HG02678 (cell line): Measurements from ENCODE around the gene P2RX3.
"Not testable (repeated sequence)": the region's sequence is repeated elsewhere in the genome, so short reads cannot be mapped to it uniquely, and the experiment has no call there.

Experiments
- ATAC-seq: cut with Tn5 transposase; IDR thresholded peaks from one replicate; pipeline ENCODE4 v1.9.1; 2021; ENCODE audit warnings: mild to moderate bottlenecking, moderate library complexity; ENCODE audit not compliant: unreplicated experiment

Gene P2RX3

DNA sequence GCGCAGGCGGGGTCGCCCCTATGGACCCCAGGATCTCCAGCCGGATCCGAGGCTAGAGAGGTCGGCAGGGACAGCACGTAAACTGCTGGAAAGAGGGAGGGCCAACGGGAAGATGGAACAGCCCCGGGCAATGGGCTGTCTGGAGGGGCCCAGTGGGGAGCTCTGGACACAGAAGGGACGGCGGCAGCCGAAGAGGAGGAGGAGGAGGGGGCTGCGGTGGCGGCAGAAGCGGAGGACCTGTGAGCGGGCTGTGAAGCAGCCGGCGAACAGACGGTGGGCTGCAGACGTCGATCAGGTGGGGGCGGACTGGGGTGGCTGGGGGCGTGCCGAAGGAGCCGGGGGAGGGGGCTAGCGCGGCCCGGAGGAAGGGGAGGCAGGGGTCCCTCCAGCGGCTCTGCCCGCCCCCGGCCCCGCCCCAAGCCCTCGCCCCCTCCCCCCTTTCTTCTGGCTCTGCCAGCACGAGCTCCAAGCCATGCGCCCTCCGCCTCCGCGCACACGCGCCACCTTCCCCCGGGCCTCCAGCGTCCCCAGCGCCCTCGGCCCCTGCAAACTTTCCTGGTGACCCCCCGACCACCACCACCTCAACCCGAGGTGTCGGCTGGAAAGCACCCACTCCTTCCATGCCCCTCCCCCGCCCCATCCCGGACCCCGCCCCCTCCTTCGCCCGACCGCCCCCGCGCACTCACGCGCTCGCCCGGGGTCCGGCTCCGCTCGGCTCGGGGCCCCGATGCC lies 13.8 kb upstream of the P2RX3 start:
- no peak for ATAC-seq

DNA sequence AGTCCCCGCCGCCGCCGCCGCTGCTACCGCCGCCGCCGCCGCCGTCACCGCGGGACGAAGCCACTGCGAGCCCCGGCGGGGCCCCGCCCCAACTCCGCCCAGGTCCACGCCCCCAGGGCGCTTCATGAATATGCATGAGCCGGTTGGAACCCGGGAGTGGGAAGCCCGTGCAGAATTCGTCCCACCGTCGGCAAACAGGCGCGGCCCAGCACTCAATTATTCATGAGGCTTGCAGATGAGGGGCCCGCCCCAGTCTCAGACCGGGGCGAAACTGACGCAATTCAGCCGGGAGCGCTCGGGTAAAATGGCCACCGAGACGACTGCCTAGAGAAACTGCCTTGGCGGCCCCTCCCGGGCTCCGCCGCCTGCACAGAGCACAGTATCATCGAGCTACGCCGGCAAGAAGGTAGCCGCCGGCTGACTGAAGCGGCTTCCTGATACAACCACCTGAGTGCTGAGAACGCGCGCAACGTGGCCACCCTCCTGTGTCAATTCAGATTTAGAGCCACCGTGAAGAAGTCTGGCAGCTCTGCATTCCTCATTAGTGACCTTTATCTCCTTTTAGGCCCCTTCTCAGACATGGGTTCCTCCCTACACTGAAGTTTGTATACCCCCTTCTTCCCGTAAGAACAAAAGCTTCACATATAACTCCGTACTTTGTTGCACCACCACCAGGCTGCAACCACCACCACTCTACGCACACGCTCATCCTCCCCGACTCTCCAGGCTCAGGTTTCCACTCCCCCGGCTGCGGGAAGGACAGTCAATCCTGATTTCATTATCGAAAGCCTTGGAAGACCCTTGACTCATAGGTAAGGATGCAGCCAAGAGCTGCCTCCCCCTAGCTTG lies 13.0 kb upstream of the P2RX3 start, which contains the start of gene TNKS1BP1:
Gene TNKS1BP1 (minus strand): TSS at position 67 of the 849 bp plus-strand sequence. CDS start 3,067 bp downstream, outside the sequence.
- ATAC-seq, result peak; percentile 88

DNA sequence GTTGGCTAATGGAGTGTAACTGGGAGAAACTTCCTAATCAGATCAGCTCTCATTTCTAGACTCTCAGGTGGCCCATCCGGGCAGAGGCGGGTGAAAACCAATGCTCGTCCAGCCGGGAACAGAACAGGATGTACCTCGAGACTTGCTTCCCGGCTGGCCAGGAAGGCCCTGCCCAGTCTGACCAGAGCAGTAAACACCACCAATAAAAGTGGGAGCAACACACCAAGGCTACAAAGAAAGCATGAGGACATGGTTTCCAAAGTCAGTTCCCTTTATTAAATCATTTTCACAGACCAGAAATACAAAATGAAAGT lies 12.5 kb upstream of the P2RX3 start:
- ATAC-seq, result no peak

DNA sequence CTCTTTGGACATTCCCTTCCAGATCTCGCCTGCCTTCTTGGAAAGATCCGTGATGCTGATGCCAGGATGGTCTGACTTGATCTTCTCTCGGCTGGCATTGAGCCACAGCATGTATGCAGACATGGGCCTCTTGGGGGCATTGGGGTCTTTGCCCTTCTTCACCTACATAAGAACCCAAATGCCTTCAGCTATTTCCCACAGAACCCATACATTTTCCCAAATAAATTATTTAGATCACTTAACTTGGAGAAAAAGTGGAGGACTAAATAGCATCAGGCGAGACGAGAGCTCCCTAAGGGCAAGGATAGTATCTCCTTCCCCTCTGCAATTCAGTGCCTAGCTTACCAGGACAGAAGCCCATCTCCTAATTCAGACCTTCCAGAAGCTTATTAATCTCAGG lies 10.4 kb upstream of the P2RX3 start:
- ATAC-seq, result no peak

DNA sequence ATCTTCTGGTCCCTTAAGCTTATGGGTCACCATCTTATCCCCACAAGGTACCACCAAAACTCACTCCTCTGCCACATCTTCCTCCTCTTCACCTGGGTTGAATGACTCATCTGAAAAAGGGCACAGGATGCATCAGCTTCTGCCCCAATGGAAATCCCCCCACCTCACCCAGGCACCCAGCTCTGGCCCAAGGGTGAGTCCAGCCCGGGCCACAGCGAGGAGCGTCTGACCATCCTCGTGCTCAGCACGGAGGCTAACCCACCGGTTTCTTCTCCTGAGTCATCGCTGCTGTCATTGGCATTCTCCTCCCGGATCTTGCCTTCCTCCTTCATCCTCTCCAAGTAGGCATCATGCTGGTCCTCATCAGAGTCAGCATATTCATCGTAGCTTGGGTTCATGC lies 8.1 kb upstream of the P2RX3 start:
- ATAC-seq, result no peak

DNA sequence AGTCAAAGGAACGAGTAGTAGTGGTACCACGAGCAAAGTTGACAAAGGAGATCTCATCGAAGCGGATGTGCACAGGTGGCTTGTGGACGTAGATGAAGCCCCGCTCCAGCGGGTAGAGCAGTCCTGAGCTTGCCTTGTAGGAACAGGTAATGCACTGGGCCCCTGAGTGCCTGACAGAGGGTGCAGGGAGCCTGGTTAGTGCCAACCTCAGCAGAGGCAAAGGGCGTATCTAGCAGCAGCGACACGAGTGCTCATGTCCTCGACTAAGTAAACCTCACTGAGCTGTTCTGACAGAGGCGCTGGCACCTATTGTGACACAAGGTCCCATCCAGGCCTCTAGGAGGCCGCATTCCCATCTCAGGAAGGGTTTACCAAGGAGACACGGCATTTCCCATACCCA lies 6.4 kb upstream of the P2RX3 start:
- ATAC-seq, result no peak

DNA sequence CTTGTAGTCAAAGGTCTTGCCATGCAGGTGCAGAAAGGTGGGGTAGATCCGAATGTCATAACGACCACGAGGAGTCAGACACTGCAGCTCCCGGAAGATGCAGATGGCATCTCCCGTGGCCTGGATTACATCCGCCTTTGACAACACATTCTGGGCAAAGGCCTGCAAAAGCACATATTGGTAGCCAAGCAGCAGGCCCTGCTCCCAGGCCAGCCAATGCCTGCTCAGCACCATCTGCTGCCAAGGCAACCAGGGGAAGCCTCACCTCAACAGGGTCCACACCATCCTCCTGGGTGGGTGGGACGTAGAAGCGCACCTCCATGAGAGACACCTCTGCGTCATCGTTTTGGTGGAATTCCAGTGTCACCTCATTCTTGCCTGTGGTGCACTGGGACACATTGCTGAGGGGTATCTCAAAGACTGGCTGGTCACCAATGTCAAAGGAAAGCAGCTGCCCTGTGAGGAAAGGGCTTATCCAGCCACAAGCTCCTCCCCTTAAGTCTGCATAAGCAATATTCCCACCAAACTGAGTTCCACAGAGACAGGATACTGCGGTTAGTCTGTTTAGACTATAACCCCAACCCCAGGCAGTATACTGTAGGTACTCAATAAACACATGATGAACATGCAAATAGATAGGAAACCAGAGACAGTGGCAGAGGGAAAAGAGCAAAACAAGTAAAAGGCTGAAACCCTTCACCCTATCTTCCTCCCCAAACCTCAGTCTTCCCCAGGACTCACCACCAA lies 5.3 kb upstream of the P2RX3 start:
- ATAC-seq, result no peak

DNA sequence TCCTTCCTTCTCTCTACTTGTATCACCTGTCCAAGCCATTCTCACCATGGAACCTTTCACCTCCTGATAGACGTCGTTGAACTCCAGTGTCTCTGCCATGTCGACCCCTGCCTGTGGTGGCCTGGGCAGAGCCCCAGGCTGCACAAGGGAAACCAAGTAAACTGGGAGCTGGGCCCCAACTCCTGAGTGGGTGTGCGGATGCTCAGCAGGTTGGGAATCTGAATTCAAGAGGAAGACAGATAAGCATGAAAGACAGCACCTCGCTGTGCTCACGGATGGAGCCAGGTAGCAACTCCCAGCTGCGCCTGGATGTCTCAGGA lies 3.2 kb upstream of the P2RX3 start:
- ATAC-seq, result peak; percentile 0

DNA sequence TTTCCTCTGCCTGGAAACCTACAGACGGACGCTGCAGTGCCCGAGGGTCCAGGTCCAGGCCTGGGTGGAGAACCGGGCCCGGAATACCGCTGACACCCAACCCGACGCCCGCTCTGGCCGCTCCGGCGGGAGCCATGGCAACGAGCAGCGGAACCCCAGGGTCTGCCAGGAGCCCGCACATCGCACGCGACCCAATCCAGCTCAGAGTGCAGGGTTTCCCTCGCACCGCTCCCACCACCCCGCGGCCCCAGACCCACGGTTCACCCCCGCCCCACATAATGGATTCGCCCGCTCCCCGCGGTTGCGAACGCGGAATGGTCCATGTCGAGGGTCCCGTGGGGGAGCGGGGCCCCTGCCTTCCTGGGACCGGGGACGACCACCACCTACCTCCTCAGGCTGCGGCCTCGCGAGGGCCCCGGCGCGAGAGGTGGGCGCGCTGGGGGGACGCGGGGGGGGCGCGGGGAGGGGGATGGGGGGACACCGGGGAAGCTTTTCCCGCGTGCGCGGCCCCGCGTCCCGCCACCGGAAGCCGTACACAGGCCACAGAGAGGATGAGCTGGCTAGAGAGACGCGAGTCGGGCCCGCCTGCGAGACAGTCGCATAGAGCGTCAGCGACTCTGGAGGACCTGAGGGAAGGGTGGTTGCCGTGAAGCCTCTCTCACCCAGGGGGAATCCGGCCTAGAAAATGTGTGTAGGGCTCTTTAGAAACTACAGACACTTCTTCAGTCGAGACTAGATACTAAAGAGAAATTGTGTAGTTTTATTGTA lies 2.6 kb upstream of the P2RX3 start, which contains the start of gene SSRP1:
Gene SSRP1 (minus strand): TSS at position 550 of the 768 bp plus-strand sequence. CDS start 771 bp downstream, outside the sequence.
- ATAC-seq, result peak; percentile 100

DNA sequence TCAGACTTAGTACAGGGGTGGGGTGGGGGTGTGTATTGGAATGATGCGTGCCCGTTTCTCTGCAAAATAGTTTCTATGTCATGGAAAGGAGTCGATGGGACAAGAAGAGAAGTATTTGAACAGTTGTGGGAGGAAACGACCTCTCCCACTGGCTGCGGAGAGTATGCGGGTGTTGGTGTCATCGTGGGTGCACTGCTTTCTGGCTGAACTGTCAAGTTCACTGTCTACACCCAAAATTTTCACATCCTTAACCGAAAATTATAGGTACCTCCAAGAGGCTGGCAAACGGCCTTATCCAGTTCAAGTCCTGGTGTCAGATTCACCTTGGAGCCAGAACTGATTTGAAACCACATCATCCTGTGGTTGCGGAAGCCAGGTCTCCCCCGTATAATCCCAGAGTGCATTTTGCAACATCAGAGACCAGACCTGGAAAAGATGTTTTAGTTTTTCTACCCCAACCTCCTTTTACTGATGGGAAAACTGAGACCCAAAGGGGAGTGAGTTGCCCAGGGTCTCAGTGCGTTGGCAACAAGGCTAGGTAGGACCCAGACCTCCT lies 2.0 kb upstream of the P2RX3 start:
- ATAC-seq, result no peak

DNA sequence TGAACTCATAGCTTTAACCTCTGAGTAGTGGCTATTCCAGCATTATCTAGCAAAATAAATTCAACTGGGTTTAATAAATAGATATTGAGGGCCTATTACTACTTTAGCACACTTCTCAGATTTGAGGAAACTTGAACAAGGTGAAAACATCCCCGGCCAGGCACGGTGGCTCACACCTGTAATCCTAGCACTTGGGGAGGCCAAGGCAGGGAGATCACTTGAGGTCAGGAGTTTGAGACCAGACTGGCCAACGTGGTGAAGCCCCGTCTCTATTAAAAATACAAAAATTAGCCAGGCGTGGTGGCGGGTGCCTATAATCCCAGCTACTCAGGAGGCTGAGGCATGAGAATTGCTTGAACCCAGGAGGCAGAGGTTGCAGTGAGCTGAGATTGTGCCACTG lies 1.3 kb upstream of the P2RX3 start:
- not testable (repeated sequence) for ATAC-seq

DNA sequence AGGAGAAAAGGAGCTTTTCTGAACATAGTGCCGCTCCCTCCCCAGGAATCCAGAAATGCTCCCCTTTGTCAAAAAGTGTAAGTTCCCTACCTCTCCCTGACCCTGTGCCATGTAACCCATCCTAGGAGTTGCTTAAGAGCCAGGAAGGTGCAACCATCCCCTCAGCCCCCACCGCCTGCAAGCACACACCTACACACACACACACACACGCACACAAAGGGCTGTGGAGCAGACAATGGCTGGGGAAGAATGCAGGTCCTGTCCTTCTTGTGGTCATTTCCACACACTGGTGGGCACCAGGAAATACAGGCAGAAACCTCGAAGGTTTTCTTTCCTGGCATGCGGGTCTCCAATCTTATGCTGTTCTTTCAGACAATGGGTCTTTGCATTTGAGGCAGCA lies 1.2 kb downstream of the P2RX3 start:
- ATAC-seq, result no peak

DNA sequence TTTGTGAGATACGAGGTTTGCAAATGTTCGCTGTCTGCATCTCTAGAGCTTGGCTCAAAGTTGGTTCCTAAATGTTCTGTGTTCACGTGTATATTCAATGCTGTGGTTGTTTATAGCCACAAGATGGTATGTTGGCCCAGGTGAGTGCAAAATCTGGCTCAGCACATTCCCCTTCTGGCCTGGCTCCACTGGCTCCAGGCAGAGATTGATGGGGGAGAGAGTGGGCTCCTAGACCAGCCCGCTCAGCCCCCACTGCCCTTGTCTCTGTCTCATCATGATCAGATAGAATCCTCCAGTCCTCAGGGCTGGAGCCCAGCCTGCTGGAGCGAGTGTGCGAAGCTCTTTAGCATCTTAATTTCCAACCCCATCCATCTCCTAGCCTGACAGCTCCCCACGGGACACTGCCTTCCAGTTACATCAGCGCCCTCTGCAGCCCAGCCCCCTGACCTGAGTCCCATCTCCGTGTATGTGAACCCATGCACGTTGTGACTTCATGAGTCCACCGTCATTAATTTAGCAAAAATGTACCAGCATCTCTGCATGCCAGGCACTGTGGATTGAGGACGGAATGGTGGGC lies 2.0 kb downstream of the P2RX3 start:
- no peak for ATAC-seq

DNA sequence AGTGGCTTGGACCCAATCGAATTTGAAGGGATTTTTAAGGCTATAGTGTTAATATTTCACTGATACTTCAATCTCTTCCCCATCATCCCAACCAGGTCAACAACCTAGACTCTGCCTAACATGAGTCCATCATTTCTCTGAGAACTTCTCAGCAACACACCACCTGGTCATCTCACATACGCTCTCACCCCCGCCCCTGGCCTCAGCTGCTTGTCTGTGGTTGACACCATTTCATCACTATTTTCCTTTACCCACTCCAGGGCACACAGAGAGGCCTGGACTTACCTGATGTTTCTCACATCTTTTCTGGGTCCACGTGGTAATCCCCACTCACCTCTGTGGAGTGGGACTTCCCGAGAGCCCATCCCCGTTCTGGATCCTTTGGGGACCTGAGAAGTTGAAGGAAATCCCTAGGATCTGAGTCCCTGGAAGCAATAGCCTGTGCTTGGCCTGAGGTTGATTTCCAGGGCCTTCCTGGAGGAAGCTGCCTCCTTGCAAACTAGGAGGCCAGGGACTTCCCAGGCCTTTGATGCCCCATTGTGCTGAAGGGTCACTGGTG lies 3.2 kb downstream of the P2RX3 start:
- ATAC-seq, result no peak

DNA sequence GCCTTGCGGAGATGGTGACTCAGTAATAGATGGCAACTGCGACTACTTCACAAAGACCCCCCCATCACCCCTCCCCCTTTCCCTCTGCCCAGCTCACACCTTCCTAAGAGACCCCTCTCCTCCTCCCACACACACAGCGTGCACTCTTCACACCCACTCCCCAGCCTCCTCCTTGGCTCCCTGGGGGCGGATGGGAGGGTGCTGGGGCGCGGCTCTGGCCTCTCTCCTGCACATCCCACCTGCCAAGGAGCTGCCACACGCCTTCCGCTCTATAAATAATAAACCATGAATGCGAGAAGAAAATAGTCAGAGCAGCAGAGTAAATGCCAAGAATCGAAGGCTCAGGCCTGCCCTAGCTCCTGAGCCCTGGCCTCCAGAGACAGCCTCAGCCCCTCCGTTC lies 4.5 kb downstream of the P2RX3 start:
- ATAC-seq, result no peak

DNA sequence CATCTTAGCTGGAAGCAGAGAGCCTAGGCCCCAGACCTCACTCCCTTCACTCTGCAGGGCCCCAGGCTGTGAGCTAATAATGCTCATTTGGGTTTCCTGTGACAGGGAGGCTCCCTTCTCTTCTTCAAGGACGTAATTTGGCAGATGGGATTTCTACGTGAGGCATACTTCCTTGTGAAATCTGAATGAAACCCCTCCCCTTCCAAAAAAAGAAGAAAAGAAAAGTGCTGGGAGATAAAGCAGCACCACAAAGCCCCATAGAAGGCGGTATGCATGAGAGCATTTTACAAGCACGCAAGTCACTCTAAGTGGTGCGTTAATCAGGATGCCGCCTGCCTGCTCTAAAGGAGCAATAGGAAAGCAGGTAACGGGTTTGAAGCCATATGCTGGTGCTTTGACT lies 5.7 kb downstream of the P2RX3 start:
- no peak for ATAC-seq

DNA sequence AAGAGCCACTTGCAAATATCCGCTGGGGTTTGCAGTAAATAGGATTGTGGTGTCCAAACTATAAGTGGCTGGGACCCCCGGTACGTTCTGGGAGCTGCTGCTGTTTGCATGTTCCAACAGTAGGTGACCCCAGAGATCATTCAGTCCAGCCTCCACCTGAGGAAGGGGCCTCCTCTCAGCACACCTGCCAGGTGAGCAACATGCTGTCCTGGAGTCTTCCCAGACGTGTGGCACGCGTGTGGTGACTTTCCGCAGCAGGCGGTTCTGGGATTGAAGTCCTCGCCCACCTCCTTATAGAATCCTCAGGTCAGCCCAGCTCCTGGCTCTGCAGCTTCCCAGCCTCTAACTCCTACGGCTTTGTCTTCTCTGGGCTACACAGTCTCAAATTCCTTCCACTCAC lies 6.7 kb downstream of the P2RX3 start:
- no peak for ATAC-seq

DNA sequence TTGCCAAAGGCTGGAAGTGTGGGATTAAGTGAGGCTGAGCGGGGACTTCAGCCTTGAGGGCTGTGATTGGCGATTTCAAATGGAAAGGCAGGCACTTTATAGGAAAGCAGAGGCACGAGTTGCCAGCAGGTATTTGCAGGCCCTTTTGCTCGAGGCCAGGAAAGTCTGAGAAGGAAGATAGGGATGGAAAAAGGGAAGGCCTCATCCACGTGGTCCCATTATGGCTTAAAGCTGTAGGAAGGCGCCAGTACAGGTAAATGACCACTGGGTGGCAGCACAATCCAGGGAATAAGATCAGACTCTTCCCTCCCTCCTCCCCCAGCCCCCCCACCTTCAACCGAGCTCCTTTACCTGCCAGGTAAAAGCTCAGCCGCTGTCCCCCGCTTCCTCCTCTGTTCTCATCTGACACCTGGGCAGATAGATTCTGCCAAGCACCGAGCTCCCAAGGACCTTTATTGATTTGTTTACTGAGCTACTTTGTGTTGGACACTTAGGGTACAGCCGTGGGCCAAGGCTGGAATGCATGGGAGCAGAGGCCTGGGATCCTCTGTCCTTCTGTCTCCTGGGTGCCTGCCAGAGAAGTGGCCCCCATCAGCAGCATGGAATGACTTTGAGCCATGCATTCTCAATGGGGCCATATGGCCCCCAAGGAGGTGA lies 7.5 kb downstream of the P2RX3 start:
- peak; percentile 75 for ATAC-seq

DNA sequence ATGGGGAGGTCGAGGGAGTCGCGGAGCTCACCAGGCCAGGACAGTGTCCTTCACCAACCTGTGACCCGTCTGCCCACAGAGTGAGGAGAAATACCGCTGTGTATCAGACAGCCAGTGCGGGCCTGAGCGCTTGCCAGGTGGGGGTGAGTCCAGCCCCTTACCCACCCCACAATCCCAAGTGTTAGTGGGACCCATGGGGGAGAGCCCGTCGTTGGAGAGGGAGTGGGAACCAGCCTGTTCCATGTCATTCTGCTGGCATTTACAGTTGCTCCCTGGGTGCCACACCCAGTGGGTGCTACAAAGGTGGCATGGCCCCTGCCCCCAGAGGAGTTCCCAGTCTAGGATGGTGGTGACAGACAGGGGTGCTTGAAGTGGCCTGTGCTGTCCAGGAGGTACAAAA lies 9.2 kb downstream of the P2RX3 start:
- ATAC-seq, result no peak
